Stimulated activated CD4-positive, alpha-beta T cell treated with anti-CD3 and anti-CD28 coated beads, TNF-alpha, amount 100 ng/mL, for 48 hours (primary cell): ENCODE data around the gene DDX3Y.

ENCODE experiments used
- DNase-seq, 3 donors: peaks; one replicate each; pipeline ENCODE4 v3.0.0-alpha.2; 2020; ENCODE audit warnings: low read depth in 3 of 3

DDX3Y gene

GRCh38 chrY:12904618-12905516, at the start of gene DDX3Y:
DDX3Y (plus strand) TSS chrY:12904868; CDS start chrY:12904937, 69 bp downstream.
- peak in 2 of 3 donors; percentile 54 to 79 for DNase-seq

- no peak for DNase-seq
These were observed 48.8 kb upstream of the DDX3Y start for GRCh38 chrY:12855791-12856275.

DNA sequence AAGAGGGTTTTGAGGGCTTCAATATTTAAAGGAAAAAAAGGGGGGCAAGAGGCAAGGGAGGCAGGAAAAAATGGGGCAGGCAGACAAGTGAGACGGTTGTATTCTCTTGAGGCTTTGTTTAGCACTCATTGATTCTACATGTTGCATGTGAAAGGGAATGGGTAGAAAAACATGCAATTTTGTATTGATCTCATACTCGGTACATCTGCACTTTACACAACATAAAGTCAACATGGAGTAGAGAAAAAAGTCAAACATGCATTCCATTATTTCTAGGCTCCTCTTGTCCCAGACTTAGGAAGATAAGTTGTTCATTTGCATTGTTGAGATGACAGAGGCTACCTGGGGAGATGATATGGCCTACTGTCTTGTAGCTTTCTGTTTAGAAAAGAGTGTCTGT, 36.7 kb upstream of the DDX3Y start:
- no peak for DNase-seq

DNA sequence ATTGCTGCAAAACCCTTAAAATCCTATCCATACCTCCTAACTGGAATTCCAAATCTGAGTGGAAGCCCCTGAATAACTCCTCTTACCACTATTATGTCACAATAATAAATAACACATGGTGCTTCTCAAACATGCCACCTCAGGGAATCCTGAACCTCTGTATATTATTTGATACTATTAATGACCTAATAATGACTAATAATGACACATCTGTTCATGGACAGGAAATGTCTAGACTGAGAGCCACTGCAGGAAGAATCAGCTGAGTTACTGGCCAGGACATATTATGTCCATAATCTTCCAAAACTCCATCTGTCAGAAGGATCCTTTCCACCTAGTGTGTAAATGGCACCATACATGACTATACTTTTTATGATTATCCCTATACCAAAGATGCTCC, 7.7 kb upstream of the DDX3Y start:
- no peak for DNase-seq

- DNase-seq: no peak
These were observed 6.1 kb upstream of the DDX3Y start for GRCh38 chrY:12898604-12899003.

DNA sequence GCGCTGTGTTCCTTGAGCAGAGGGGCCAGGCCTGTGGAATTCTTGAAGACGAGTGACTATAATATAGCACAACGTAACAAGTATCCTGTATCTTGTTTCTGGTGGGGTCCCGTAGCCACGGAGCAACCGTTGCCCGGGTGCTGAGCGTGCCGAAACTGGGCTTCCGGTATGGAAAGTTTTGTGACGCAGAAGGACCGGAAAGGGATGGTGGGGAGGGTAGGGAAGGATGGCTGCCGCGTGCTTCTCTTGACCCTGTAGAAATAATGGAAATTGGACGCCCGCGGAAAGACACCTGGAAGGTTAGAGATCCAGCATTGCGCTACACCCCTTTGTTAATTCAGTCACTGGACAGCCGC, 827 bp downstream of the DDX3Y start:
- peak in 2 of 3 donors; percentile 39 to 54 for DNase-seq

- no peak for DNase-seq
These were observed 1.2 kb downstream of the DDX3Y start for GRCh38 chrY:12905895-12906294.

DNA sequence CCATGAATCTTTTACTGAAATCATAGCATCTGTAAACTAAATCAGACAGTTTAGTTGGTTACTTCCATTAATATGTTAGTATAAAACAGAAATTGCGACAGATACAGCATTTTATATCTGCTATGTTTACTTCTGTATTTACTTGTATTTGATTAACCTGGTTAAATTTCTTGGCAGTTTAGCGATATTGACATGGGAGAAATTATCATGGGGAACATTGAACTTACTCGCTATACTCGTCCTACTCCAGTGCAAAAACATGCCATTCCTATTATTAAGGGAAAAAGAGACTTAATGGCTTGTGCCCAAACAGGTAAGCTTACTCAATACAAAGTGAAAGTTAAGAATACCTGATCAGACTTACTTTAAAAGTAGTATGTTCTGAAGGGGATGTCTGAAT, 8.9 kb downstream of the DDX3Y start:
- no peak for DNase-seq

- DNase-seq: no peak
These were observed 23.4 kb downstream of the DDX3Y start for GRCh38 chrY:12928043-12928442.

GRCh38 chrY:12941725-12942687, 37.3 kb downstream of the DDX3Y start:
- DNase-seq: no peak
